HEK293 (cell line): ENCODE results near the gene SLC25A12.
A peak's percentile ranks its signal among the peaks of the same experiment; 100 is the strongest.

Source experiments
- CTCF ChIP-seq: fragments of 450-650 bp; formaldehyde crosslinking; IDR thresholded peaks from 2 replicates; pipeline ENCODE4 v1.5.1; 2016; ENCODE audit warnings: missing biosample characterization, missing genetic modification characterization
- PATZ1 ChIP-seq: fragments of 450-650 bp; formaldehyde crosslinking; IDR thresholded peaks from 2 replicates; pipeline ENCODE4 v1.5.1; 2016; ENCODE audit warnings: missing biosample characterization, missing genetic modification characterization
- SP7 ChIP-seq: fragments of 450-650 bp; formaldehyde crosslinking; IDR thresholded peaks from 2 replicates; pipeline ENCODE4 v1.5.1; 2016; ENCODE audit warnings: missing biosample characterization, missing genetic modification characterization
- YY2 ChIP-seq: fragments of 450-650 bp; formaldehyde crosslinking; IDR thresholded peaks from 2 replicates; pipeline ENCODE4 v1.5.1; 2016; ENCODE audit warnings: missing biosample characterization, missing genetic modification characterization
- ZIC2 ChIP-seq: fragments of 450-650 bp; formaldehyde crosslinking; IDR thresholded peaks from 2 replicates; pipeline ENCODE4 v1.5.1; 2016; ENCODE audit warnings: missing biosample characterization, missing genetic modification characterization
- ZNF155 ChIP-seq: fragments of 450-650 bp; formaldehyde crosslinking; IDR thresholded peaks from 2 replicates; pipeline ENCODE4 v1.5.1; 2016; ENCODE audit warnings: missing biosample characterization, missing genetic modification characterization
- ZNF16 ChIP-seq: fragments of 450-650 bp; formaldehyde crosslinking; IDR thresholded peaks from 2 replicates; pipeline ENCODE4 v1.5.1; 2016; ENCODE audit warnings: low read depth, missing biosample characterization, missing genetic modification characterization
- ZNF600 ChIP-seq: fragments of 450-650 bp; formaldehyde crosslinking; IDR thresholded peaks from 2 replicates; pipeline ENCODE4 v1.5.1; 2016; ENCODE audit warnings: missing biosample characterization, missing genetic modification characterization
- ZNF658 ChIP-seq: fragments of 450-650 bp; formaldehyde crosslinking; IDR thresholded peaks from 2 replicates; pipeline ENCODE4; 2016; ENCODE audit warnings: missing biosample characterization, missing genetic modification characterization
- ZNF747 ChIP-seq: fragments of 450-650 bp; formaldehyde crosslinking; IDR thresholded peaks from 2 replicates; pipeline ENCODE4 v1.5.1; 2016; ENCODE audit warnings: missing biosample characterization, missing genetic modification characterization
- ZNF792 ChIP-seq: fragments of 450-650 bp; formaldehyde crosslinking; IDR thresholded peaks from 2 replicates; pipeline ENCODE4 v1.5.1; 2016; ENCODE audit warnings: missing biosample characterization, missing genetic modification characterization
- ZNF837 ChIP-seq: fragments of 450-650 bp; formaldehyde crosslinking; IDR thresholded peaks from 2 replicates; pipeline ENCODE4 v1.5.1; 2016; ENCODE audit warnings: missing biosample characterization, missing genetic modification characterization
- TF ChIP-seq, protein P1 (sequence below): fragments of 450-650 bp; formaldehyde crosslinking; IDR thresholded peaks from 2 replicates; pipeline ENCODE4 v1.5.1; 2016; ENCODE audit warnings: missing biosample characterization, missing genetic modification characterization
- TF ChIP-seq, protein P2 (sequence below): fragments of 450-650 bp; formaldehyde crosslinking; conservative IDR thresholded peaks from 2 replicates; pipeline ENCODE4 v1.5.1; 2016; ENCODE audit warnings: low read depth, missing biosample characterization, missing genetic modification characterization
- TF ChIP-seq, protein P3 (sequence below): fragments of 450-650 bp; formaldehyde crosslinking; IDR thresholded peaks from 2 replicates; pipeline ENCODE4 v1.5.1; 2016; ENCODE audit warnings: missing biosample characterization, missing genetic modification characterization
- TF ChIP-seq, protein P4 (sequence below): fragments of 450-650 bp; formaldehyde crosslinking; IDR thresholded peaks from 2 replicates; pipeline ENCODE4 v1.5.1; 2016; ENCODE audit warnings: missing biosample characterization, missing genetic modification characterization
- TF ChIP-seq, protein P5 (sequence below): fragments of 450-650 bp; formaldehyde crosslinking; IDR thresholded peaks from 2 replicates; pipeline ENCODE4 v1.5.1; 2017; ENCODE audit warnings: missing biosample characterization, missing genetic modification characterization

The SLC25A12 gene

DNA sequence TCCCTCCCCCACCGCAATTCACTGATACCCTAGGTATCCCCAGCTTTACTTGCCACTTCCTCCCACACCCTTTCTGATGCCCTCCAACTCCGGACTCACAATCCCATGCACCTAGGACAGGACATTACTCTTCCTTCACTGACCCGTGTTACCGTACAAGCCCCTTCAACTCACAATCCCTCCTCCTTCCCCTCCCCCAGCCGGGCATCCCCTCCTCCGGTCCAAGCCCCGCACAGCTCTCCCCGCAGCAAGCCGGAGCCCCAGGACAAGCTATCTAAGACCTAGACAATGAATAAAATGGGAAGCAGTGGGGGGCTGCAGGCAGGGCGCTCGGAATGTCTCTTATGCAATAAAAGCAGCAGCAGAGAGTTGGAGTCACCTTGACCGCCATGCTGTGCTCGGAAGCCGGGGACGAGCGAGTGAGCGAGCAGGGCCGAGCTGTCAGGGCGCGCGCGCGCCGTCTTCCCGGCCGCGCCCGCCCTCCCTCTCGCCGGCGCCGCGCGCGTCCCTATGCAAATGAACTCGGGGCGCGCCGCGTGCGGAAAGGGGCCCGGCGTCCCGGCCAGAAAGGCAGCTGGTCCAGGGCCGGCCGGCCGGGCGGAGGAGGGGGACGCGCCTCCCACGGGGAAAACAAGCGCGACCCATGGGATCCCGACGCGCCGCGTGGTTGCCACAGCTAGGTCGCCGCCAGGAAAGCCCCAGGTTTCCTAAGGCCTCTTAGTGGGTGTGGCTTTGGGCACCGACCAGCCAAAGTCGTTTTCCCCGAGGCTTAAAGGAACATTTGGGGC is at the start of gene SLC25A12 (continued):
- TF ChIP-seq, protein P1, sequence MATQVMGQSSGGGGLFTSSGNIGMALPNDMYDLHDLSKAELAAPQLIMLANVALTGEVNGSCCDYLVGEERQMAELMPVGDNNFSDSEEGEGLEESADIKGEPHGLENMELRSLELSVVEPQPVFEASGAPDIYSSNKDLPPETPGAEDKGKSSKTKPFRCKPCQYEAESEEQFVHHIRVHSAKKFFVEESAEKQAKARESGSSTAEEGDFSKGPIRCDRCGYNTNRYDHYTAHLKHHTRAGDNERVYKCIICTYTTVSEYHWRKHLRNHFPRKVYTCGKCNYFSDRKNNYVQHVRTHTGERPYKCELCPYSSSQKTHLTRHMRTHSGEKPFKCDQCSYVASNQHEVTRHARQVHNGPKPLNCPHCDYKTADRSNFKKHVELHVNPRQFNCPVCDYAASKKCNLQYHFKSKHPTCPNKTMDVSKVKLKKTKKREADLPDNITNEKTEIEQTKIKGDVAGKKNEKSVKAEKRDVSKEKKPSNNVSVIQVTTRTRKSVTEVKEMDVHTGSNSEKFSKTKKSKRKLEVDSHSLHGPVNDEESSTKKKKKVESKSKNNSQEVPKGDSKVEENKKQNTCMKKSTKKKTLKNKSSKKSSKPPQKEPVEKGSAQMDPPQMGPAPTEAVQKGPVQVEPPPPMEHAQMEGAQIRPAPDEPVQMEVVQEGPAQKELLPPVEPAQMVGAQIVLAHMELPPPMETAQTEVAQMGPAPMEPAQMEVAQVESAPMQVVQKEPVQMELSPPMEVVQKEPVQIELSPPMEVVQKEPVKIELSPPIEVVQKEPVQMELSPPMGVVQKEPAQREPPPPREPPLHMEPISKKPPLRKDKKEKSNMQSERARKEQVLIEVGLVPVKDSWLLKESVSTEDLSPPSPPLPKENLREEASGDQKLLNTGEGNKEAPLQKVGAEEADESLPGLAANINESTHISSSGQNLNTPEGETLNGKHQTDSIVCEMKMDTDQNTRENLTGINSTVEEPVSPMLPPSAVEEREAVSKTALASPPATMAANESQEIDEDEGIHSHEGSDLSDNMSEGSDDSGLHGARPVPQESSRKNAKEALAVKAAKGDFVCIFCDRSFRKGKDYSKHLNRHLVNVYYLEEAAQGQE = no peak
- TF ChIP-seq, protein P2, sequence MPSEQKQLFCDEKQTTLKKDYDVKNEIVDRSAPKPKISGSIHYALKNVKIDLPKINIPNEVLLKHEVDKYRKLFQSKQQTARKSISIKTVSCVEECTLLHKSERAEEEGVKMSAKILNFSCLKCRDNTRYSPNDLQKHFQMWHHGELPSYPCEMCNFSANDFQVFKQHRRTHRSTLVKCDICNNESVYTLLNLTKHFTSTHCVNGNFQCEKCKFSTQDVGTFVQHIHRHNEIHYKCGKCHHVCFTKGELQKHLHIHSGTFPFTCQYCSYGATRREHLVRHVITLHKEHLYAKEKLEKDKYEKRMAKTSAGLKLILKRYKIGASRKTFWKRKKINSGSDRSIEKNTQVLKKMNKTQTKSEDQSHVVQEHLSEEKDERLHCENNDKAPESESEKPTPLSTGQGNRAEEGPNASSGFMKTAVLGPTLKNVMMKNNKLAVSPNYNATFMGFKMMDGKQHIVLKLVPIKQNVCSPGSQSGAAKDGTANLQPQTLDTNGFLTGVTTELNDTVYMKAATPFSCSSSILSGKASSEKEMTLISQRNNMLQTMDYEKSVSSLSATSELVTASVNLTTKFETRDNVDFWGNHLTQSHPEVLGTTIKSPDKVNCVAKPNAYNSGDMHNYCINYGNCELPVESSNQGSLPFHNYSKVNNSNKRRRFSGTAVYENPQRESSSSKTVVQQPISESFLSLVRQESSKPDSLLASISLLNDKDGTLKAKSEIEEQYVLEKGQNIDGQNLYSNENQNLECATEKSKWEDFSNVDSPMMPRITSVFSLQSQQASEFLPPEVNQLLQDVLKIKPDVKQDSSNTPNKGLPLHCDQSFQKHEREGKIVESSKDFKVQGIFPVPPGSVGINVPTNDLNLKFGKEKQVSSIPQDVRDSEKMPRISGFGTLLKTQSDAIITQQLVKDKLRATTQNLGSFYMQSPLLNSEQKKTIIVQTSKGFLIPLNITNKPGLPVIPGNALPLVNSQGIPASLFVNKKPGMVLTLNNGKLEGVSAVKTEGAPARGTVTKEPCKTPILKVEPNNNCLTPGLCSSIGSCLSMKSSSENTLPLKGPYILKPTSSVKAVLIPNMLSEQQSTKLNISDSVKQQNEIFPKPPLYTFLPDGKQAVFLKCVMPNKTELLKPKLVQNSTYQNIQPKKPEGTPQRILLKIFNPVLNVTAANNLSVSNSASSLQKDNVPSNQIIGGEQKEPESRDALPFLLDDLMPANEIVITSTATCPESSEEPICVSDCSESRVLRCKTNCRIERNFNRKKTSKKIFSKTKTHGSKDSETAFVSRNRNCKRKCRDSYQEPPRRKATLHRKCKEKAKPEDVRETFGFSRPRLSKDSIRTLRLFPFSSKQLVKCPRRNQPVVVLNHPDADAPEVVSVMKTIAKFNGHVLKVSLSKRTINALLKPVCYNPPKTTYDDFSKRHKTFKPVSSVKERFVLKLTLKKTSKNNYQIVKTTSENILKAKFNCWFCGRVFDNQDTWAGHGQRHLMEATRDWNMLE (tag by site-specific recombination) = no peak
- TF ChIP-seq, protein P3, sequence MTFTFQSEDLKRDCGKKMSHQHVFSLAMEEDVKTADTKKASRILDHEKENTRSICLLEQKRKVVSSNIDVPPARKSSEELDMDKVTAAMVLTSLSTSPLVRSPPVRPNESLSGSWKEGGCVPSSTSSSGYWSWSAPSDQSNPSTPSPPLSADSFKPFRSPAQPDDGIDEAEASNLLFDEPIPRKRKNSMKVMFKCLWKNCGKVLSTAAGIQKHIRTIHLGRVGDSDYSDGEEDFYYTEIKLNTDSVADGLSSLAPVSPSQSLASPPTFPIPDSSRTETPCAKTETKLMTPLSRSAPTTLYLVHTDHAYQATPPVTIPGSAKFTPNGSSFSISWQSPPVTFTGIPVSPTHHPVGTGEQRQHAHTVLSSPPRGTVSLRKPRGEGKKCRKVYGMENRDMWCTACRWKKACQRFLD (tag by site-specific recombination) = peak; percentile 67; the same call in 1 of the 2 replicates
- TF ChIP-seq PATZ1 (tag by site-specific recombination) (peak; percentile 72), ZNF792 (tag by site-specific recombination) (no peak), ZNF600 (tag by site-specific recombination) (0 out of 2 replicates have a peak, but pooled peaks have one; percentile 49), ZNF837 (tag by site-specific recombination) (no peak), ZNF658 (tag by site-specific recombination) (no peak), SP7 (tag by site-specific recombination) (peak; percentile 83), CTCF (tag by site-specific recombination) (peak; percentile 33; the same call in 1 of the 2 replicates), ZNF155 (tag by site-specific recombination) (no peak), YY2 (tag by site-specific recombination) (no peak; the same call in 1 of the 2 replicates), ZNF16 (tag by site-specific recombination) (no peak), ZNF747 (tag by site-specific recombination) (no peak), ZIC2 (tag by site-specific recombination) (peak; percentile 59)
- TF ChIP-seq, protein P4, sequence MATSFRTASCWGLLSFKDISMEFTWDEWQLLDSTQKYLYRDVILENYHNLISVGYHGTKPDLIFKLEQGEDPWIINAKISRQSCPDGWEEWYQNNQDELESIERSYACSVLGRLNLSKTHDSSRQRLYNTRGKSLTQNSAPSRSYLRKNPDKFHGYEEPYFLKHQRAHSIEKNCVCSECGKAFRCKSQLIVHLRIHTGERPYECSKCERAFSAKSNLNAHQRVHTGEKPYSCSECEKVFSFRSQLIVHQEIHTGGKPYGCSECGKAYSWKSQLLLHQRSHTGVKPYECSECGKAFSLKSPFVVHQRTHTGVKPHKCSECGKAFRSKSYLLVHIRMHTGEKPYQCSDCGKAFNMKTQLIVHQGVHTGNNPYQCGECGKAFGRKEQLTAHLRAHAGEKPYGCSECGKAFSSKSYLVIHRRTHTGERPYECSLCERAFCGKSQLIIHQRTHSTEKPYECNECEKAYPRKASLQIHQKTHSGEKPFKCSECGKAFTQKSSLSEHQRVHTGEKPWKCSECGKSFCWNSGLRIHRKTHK (tag by site-specific recombination) = no peak
- TF ChIP-seq, protein P5, sequence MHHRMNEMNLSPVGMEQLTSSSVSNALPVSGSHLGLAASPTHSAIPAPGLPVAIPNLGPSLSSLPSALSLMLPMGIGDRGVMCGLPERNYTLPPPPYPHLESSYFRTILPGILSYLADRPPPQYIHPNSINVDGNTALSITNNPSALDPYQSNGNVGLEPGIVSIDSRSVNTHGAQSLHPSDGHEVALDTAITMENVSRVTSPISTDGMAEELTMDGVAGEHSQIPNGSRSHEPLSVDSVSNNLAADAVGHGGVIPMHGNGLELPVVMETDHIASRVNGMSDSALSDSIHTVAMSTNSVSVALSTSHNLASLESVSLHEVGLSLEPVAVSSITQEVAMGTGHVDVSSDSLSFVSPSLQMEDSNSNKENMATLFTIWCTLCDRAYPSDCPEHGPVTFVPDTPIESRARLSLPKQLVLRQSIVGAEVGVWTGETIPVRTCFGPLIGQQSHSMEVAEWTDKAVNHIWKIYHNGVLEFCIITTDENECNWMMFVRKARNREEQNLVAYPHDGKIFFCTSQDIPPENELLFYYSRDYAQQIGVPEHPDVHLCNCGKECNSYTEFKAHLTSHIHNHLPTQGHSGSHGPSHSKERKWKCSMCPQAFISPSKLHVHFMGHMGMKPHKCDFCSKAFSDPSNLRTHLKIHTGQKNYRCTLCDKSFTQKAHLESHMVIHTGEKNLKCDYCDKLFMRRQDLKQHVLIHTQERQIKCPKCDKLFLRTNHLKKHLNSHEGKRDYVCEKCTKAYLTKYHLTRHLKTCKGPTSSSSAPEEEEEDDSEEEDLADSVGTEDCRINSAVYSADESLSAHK = no peak
